NCI-H748 (cell line): ENCODE results near the gene TBCEL.
A peak's percentile ranks its signal among the peaks of the same experiment; 100 is the strongest.
"Not testable (repeated sequence)": the region's sequence is repeated elsewhere in the genome, so short reads cannot be mapped to it uniquely, and the experiment has no call there.

Experiments
- DNase-seq: peaks from one replicate; lab custom pipeline; 2025; ENCODE audit not compliant: unreplicated experiment; lab: John Stamatoyannopoulos, UW

Gene TBCEL

GRCh38 chr11:121104312-121104762 lies 80.4 kb downstream of the TBCEL start:
- DNase-seq = no peak

DNA sequence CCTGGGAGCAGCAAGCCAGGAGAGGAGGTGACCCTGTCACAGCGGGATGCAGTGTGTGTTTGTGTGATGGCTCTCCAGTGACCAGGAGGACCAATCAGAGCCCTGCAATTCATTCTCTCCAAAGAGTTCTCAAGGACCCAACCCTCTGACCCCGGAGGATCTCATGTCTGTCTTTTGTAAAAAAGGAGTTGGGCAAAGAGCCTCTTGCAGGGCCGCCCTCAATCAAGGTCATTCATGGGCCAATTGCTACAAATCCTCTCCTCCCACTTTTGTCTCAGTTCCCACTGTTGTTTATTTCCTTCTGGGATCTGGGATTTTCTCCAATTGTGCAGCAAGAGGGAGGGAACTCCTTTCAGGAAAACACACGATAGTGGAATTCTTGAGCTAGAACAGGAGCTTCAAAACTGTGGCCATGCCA lies 81.2 kb downstream of the TBCEL start:
- no peak for DNase-seq

GRCh38 chr11:121105481-121106195 lies 81.7 kb downstream of the TBCEL start:
- DNase-seq = no peak

- peak; percentile 55 for DNase-seq
Observed at GRCh38 chr11:121106812-121107211, 82.9 kb downstream of the TBCEL start.

DNA sequence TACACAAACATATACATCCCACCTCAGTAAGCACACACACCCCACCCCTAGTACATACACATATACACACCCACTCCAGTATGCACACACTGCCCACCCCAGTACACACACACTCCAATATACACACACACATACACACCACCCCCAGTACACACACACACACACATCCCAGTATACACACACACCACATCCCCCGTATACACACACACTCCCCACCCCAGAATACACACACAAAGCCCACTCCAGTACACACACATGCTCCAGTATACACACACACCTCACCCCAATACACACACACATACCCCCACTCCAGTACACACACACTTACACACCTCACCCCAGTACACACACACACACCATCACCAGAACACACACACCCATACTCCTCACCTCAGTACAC lies 84.5 kb downstream of the TBCEL start:
- DNase-seq = no peak

DNA sequence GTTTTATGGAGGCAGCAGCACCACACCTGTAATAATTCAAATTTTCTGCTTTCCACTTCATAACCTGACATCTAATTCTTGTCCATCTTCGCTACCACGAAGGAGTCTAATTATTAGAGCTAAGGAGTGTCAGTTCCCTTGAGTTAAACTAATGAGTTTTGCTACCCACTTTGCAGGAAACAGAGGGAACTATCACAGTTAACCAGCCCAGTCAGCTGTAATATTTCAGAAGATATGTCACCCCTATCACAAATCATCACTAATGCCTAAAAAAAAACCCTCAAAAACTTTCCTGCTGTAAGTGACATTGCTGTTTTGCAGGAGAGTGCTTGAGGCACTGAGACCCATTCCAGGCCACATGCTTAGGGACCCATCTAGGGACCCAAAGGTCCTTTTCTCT lies 85.6 kb downstream of the TBCEL start:
- no peak for DNase-seq

- no peak for DNase-seq
Observed at GRCh38 chr11:121109916-121110586, 86.1 kb downstream of the TBCEL start.

GRCh38 chr11:121110871-121111724 lies 87.2 kb downstream of the TBCEL start:
- no peak for DNase-seq

DNA sequence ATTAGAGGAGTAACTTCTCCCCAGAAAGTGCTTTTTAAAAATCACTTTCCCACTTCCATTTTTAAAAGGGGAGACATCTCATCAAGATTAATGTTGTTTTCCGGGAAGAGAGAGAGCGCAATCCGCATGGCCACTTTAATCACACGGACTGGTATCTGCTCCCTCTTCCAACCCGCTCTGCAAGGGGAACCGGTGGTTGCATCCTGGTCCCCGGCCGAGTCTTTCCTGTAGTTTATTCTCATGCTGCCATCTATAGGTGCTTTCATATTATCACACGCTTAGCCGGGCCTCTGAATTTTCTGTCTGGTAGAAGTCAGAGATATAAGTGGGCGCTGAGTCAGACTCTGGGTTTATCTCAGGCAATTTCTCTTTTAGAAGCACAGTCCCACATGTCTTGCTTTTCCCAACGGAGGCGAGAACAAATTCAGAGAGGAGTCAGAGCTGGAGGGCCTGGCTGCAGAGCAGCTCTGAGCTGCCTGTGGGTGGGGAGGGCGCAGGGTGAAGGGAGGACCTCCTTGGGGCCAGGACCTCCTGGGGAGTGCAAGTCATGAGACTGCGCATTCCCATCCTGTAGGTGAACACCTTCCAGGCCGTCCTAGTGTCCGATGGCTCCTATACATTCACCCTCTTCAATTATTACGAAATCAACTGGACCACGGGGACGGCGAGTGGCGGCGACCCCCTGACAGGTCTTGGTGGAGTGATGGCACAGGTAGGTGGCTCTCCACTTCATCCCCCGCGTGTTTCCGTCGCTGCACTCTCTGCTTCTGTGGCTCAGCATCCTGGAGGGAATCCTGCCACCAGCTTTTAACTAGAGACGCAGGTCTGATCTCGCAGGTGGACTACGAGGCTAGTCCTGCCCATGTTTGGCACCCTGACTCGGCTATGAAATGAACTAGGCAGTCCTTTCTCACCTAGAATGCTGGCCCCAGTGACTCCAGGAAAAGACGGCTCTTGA lies 88.9 kb downstream of the TBCEL start:
- DNase-seq = peak; percentile 72

DNA sequence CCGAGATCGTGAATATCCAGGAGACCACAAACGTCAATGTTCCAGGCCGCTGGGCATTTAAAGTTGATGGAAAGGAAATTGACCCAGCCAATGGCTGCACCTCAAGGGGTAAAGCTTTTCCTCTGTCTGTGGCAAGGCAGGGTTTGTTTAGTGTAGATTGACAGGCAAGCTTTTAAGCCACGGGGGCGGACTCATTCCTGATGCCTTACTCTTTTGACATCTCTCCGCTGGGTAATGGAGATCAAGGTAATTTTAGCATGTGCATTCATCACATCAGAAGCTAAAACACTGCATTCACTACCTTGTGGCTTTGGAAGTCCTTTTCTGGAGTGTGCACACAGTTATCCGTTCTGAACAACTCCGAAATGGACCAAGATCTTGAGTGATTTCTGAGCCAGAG lies 89.7 kb downstream of the TBCEL start:
- no peak for DNase-seq

DNA sequence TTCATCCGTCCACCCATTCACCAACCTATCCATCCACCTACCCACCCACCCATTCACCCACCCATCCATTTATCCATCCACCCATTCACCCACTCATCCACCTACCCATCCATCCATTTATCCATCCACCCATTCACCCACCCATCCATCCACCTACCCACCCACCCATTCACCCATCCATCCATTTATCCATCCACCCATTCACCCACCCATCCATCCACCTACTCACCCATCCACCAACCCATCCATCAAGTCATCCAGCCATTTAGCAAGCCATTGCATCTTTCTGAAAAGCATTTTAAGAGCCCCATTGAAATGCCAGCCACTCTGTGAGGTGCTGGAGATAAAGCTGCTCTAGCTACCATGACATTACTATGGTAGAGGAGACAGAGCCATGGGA lies 91.1 kb downstream of the TBCEL start:
- not testable (repeated sequence) for DNase-seq

DNA sequence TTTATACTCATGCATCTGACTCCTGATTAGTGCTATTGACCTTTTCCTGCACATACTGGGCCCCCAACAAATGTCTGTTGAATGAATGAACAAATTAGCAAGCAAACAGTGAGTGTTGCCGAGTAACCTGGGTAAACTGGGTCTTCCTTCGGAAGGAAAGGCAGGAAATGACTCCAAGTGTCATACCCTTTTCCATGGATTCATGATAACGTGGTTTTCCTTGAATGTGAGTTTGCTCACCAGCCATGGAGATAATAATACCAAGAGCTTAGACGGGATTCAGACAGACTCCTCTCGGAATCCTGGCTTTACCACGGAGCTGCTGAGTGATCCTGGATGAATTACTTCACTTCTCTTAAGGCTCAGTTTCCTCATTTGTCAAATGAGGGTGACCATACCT lies 93.9 kb downstream of the TBCEL start:
- peak; percentile 17 for DNase-seq

GRCh38 chr11:121119440-121119839 lies 95.5 kb downstream of the TBCEL start:
- peak; percentile 2 for DNase-seq

- DNase-seq = no peak
Observed at GRCh38 chr11:121122328-121122727, 98.4 kb downstream of the TBCEL start.

DNA sequence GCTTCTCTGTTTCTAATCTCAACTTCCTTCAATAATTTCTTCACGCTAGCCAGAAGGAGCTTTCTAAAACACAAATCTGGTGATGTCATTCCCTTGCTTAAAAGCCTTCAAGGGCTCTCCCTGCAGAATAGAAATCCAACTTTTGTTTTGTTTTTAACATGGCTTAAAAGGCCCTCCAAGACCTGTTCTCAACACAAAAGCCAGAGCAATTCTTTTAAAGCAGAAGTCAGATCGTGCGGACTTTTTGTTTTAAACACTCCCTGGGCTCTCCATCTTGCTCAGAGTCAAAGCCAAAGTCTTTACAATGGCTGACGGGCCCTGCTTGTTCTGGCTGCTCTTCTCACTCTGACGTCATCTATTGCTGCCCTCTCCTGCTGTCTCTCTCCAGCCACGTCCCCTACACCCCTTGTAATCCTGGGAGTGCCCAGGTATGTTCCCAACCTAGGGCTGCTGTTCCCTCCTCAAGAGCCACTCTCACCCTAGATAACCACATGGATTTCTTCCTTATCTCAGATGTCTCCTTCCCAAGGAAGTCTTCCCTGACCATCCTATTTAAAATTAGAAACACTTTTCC lies 99.7 kb downstream of the TBCEL start:
- DNase-seq = no peak

GRCh38 chr11:121127809-121128208 lies 103.9 kb downstream of the TBCEL start:
- no peak for DNase-seq

GRCh38 chr11:121129362-121130340 lies 105.7 kb downstream of the TBCEL start:
- no peak for DNase-seq

- DNase-seq = no peak
Observed at GRCh38 chr11:121131656-121132055, 107.8 kb downstream of the TBCEL start.
